HG02973 (cell line): Measurements from ENCODE around the gene PCMTD2.

Experiments
- ATAC-seq: cut with Tn5 transposase; IDR thresholded peaks from one replicate; pipeline ENCODE4 v1.9.1; 2021; ENCODE audit warnings: moderate library complexity; ENCODE audit not compliant: unreplicated experiment

The PCMTD2 gene

DNA sequence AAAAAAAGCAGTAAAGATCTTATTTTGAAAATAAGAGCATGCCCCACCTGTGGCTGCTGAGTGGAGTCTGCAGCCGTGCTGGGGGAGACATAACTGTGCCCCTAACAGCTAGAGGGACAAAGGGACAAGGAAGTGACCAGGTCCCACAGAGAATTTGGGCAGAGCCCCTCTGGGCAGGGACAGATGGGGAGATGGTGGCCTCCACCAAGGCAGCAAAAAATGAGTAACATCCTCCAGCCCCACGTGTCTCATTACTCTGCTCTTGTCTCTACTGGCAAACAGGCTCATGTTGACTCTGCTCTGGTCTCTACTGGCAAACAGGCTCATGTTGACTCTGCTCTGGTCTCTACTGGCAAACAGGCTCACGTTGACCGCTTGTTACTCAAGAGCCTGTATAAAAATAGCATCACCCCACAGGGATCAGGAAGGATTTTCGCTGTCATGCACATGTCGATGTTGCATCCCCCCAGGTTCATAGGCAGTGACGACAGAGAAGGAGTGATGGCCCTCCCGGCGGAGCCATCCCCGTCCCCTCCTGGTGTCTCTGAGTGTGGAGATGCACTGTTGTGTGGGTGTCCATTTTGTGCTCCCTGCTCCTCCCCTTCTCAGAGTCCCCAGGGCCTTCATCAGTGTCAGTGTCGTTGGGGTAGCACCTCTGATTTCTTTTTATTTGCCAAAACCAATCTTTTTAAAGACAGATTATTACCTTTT lies 17.3 kb upstream of the PCMTD2 start:
- no peak for ATAC-seq

DNA sequence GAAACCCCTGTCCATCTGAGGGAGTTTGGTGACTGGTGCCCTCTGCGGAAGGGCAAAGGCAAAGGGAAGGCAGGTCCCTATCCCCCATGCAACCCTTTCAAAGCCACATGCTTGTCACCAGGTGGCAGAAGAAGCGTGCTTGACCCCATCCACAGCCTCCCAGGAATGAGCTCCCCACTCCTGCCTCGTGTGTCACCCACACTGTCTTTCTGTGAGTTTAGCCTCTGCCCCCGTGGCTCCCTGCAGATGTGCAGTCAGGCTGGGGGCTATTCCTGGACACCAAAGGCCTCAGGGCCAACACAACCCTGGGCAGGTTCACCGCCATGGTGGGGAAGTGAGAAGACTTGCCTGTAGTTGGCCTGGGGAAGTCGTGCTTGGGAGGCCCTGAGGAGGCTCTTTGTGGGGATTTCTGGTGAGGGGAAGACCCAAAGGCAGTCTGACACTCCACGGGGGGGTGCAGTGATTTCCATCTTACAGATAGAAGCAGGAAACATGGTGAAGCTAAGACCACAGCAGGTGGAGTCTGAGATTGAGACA lies 16.6 kb upstream of the PCMTD2 start:
- ATAC-seq, result no peak

DNA sequence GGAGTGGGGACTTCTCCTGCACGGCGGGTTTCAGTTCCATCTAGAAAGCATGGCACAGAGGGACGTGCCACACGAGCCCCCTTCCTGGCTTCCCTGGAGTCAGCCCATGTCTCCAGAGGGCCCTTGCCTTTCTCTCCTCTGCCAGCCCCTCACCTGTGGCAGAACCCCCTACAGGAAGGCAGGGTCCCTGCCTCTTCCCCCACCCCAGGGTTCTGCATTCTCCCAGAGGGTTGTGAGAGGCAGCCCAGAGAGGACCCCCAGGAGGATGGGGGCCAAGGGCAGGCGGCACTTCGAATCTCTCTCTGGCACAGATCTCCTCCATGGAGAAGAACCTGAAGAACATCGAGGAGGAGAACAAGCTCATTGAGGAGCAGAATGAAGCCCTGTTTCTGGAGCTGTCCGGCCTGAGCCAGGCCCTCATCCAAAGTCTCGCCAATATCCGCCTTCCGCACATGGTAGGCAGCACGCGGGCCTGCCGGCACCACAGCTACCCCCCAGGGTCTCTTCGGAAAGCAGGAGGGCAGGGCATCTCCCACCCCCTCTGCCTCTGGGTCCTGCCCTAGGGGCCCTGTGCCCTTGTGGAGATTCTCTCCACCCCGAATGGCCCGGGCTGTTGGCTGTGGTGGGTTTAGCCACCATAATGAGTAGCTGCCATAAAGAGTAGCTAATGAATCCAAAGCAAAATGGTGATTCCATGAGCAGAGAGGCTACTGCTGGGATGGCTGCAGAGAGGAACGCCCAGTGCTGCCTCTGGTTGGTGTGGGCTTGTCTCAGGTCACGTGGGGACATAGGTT lies 15.9 kb upstream of the PCMTD2 start:
- ATAC-seq, result no peak

DNA sequence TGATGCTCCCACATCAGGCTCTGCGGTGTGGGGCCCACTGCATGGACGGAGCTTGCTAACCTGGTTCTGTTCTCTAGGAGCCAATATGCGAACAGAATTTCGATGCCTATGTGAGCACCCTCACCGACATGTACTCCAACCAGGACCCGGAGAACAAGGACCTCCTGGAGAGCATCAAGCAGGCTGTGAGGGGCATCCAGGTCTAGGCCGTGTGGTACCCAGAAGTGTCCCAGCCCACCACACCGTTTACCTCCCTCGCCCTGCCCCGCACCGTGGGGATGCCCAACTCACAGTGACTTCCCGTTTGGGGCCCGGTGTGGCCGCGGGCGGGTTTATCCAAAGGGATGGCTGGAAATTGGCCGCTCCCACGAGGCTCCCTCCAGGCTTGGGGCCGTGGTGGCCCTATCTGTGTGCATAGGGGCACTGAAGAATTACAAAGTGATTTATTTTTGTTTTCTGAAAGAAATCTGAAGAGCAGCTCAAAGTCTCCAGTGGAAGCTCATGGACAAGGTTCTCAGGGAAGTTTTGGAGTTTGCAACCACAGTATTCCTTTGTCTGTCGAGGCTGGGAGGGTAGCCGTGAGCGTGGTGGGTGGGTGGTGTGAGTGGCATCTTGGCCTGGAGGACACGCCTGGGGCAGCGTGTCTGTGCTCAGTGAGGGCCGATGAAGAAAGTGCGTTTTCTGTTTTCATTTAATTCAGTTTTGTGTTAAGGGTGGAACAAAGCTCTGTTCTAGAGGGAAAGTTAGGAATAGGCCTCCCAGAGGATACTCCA lies 15.1 kb upstream of the PCMTD2 start:
- ATAC-seq, result no peak

DNA sequence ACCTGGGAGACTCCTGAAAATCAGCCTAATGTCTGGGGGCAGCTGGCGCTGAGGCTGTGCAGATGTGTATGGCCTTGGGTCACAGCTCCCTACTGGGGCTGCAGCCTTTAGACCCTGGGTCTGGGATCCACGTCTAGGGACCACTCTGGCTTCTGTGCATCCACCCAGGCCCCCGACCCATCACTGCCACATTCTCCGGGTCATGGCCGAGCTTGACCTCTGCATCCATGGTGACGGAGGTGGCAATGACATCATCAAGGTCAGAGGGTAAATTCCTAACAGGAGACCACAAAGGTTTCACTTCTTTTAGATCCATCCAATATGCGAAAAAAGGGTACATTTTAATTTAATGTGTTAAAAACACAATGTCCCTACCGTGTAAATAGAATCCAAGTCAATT lies 14.5 kb upstream of the PCMTD2 start:
- no peak for ATAC-seq

DNA sequence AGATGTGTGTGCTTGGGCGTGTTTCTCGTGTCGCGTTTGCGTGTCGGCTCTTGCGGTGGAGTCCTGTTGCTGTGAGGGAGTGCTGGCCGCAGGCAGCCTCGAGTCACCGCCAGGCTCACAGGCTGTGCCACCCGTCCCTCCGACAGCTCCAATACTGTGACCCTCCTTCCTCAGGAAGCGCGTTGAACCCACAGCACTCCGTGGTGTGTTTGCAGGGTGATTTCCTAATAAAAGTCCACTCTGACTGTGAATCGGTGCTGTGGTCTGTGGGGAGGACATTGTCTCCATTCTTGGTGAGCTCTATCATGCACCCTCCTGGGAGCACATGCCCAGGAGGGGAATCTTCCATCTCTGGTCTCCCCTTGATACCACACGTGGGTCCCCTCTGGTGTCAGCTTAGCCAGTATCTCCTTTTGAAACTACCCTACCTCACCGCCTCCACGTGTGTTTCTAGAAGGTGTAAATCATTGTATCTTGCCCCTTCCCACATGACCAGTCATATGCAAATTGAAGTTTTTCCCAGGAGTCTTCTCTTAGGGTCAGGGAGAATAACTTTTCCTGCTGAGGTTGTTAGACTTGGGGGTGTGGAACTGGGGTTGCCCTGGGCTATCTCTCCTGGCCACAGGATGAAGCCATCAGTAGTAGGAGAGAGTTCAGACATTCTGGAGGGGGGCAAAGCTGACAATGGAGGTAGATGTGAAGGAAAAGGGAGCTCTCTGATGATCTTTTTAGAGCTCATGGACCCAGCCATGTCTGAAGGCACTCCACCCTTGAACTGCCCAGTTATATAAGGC lies 13.3 kb upstream of the PCMTD2 start:
- ATAC-seq, result no peak

DNA sequence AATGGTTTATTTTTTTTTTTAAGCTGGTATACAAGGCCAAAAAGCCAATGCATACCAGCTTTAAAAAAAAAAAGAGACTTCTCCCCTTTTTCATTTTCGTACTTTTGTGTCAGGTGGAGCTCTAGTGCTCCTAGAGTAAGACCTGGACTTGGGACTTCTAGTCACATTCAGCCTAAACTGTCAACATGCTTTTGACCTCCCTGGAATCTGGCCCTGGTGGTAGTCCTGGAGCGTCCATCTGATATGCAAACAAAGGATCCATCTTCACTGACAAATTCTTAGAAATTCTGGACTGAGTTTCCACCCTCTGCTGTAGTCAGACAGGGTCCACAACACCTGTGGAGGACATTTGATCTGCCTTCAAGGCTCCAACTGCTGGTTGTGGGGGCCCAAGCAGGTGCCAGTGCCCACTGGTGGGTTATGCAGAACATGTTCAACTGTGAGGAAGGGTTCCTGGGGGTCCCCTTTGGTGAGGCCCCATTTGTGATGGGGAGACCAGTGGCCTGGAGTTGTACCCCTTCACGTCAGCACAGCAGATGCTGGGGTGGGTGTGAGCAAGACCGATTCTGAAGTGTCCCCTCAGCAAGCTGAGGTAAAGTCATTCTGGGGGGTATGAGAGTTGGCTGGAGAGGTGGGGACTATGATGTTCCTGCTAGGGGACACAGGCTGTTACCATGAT lies 12.6 kb upstream of the PCMTD2 start:
- ATAC-seq, result no peak

DNA sequence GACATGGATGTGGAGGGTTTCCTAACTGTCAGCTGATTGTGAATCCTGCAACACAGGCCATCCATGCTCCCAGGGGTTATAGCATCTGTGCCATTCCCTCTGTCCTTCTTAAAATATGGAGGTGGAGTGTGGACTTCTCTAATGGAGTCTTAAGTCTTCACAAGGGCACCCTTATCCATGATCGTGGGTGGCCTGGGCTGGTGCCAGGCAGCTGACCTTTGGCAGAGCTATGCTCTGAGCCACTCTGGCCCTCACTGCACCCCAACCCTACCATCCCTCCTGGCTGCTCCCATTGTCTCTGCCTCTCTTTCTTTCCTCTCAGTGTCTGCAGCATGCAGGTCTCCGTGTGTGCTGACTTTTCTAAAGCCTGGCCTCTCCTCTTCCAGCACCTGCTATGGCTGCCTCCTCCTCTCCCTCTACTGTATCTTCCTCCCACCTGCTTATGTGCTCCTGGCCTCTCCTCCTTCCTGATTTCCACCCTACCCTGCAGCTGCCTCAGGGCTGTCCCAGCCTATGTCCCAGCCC lies 11.2 kb upstream of the PCMTD2 start:
- no peak for ATAC-seq

DNA sequence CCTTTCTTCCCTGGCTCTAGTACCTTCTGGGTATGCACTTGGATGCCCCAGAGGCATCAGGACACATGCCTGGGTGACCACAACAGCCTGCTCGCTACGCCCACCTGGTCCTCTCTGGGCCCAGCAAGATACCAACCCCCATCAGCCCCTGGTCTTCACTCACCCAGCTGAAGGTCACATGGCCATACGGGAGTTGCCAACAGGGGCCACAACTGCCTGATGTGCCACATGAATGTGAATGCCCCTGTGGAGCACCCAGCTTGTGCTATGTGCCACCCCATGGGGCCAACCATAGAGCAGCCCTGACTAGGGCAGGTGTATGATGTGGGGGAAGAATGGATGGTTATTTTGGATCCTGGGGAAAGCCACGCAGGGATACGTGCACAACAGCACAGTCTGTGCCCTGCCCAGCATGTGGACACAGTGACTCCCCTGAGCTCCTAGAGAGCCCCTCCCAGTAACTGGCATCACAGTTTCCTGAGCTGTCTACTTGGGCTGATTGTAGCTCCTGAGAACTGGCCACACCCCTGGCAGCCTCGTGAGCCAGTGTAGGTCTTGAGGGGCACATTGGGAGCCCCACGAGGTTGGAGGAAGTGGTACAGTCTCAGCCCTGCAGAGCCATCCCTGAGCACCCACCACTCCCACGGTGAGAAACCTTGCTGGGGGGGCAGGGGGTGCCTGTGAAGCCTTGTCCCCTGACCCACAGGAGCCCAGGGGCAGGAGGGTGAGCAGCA lies 10.5 kb upstream of the PCMTD2 start:
- no peak for ATAC-seq

DNA sequence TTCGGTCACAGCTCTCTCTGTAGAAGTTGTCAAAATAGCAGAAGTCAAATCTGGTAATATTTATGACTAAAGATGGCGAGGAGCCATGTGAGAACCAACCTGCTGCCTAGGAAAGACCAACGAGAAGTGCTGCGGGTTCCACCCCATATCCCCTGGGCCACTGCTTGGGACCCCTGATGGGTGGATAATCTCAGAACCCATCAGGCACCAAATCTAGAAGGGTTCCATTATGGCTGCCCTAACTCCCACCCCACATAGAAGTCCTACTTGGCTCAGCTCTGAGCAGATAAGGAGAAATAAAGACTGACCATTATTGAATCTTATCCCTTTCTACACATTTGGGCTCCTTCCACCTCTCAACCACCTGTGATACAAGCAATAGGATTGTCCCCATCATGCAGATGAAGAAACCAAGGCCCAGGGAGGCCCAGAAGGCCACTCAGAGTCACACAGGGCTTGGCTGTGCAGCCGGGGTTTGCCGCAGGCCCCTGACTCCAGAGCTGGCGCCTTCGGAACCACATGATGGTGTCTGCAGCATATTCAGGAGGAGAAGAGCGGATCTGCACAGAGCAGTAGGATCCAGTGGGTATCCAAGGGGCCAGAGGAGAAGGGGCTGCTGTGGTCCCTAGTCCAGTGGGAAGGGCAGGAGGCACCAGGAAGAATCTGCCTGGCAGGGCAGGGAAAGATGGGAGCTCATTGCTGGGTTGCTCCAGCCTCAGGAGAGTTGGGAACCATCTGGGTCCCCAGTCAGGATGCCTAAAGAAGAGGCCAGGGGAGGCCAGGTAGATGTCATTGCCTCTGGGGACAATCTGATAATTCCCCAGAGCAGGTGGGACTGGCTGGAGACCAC lies 9.6 kb upstream of the PCMTD2 start:
- no peak for ATAC-seq

DNA sequence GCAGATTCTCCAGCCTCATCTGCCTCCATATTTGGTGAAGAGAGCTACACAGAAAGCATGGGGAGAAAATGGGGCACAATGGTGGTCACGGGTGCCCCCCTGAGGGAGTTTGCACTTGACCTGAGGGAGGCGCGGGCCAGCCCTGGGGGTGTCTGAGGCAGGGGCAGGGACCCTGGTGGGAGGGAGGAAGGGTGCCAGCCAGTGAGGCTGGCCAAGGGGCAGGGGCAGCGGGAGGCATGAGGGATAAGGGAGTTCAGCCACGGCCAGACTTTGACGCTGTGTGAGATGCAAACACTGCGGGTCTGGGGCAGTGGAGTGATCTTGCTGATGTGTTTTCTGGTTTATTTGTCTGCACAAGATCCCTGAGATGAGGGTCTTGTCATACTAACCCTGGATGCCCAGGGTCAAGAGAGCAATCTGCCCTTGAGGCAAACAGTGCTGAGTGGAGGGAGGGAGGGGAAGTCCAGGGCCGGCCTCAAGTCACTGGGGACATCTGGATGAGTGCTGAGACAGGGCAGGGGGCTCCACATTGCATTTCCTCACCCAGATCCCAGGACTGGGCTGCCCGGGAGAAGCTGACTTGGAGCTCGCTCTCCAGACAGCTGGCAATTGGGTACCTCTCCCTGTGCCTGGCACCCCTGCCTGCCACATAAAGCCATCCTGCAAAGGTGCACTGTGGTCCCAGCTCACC lies 8.8 kb upstream of the PCMTD2 start:
- no peak for ATAC-seq

DNA sequence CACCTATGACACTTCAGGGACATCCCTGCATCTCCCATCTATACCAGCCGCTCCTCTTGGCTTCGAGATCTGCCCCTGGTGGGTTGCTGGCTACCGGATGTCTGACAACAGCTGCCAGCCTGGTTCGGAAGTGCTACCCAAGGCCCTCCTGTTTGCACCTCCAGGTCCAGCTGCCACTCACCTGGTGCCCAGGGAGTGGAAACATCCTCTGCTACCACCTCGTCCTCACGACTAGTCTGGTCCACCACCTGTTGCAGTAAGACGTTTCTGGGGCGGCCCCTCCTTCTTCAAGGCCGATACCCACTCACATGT lies 8.3 kb upstream of the PCMTD2 start:
- no peak for ATAC-seq

DNA sequence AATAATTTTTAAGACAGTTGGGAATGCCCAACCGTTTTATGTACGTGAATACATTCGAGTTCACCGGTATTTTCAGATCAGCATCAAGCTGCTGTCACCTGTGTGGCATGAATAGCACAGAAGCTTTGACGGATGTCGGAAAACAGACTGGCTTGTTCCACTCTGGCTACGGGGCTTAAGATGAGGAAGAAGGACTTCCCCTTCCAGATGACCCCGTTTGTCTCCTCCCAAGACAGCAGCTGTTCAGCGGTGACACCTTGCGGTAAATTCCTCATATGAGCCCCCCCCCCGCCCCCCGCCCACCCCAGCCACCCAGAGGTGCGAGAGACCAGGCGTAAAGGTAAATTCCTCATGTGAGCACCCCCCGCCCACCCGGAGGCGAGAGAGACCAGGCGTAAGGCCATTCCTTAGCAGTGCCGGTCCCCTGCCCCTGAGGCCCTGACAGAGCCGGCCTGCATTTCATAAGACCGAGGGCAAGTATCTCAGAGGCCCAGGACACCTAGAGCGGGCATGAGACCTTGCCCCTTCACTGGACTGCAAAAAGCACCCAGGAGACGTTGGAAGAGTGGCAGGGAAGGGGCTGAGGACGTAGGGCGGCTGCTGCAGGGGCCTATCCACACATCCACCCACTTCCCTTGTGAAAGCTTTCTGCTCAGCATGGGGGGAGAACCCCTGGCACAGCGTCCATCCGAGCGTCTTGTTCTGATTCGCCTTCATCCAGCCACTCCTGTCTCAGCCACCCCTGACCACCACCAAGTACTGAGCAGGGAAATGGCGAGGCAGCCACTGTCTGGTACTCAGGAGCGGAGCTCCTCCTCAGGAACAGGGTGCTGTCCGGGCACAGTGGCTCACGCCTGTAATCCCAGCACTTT lies 7.3 kb upstream of the PCMTD2 start:
- no peak for ATAC-seq

DNA sequence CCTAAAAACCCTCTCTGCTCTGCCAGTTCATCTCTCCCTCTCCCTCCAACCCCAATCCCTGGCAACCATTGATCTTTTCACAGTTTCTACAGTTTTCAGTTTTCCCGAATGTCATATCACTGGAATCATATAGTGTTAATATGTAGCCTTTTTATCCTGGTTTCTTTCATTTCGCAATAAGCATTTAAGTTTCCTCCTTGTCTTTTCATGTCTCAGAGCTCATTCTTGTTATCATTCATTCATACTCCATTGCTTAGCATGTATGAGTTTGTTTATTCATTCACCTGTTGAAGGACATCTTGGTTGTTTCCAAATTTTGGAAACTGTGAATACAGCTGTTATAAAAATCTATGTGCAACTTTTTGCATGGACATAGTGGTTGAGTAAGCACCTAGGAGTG lies 5.5 kb upstream of the PCMTD2 start:
- no peak for ATAC-seq

DNA sequence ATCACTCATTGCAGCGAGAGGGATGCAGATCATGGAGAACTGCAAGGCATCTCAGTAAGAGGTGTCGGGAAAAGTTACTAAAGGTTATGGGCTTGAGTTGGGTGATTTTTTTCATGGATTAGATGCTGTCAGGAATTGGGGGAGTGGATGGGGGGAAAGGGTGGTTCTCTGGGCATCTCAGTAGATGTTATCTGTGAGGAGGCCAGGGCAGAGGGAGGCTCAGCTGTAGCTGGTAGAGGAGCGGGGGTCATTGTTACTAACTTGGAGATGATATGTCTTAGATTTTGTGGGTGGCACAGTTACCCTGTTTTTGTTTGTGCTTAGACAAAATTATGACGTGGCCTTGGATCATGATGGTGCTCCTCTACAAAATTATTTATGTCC lies 2.6 kb upstream of the PCMTD2 start:
- no peak for ATAC-seq

DNA sequence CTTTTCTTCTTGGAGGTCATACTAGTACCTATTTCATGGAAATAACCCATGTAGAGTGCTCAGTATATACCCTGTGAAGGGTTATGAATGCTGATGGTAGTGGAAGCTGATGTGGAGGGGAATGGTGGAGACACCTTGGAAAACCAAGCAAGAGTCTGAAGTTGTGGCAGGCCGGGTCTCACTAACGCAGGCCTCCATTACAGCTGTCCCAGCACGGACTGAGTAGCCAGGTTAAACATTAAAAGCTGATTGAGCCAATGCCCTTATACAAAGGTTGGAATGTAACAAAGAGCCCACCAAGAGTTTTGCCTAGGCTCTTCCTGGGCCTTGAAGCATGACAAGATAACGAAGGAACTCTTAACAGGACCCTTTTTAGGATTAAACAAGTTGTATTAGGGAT lies 2.1 kb upstream of the PCMTD2 start:
- ATAC-seq, result no peak

DNA sequence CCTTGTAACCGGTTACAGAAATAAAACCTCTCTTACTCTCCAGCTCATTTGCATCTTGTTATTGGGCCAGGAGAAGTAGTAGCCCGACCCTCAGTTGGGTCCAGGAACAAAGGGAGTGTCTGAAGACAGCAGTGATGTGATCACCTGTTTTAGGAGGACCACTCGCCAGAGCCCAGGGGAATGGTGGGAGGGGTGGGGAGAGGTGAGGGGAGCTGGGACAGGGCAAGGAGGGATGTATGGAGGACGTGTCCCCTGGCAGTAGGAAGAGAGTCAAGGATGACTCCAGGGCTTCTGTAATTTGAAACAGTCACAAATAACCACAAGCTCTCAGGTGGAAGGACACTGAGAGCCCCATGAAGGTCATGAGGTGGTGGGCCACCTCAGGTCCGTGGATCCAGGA lies 1.4 kb upstream of the PCMTD2 start:
- no peak for ATAC-seq
